Pancreas (tissue), 10 donors: ENCODE results near the gene TNNT1. TPM values are rescaled to one million over a fixed set of nuclear protein-coding genes. Genes with fewer than 3 reads are reported as not detected.

Experiments used
- ATAC-seq, 4 donors: fragments of 200-7000 bp; cut with Tn5 transposase; one replicate each; pipeline versions ENCODE4 v1.8.0 to v1.9.1; 2020; ENCODE audit warnings: mild to moderate bottlenecking in 4 of 4, moderate library complexity in 4 of 4
- DNase-seq, 6 donors: peaks; one replicate each; pipeline ENCODE4 v3.0.0-alpha.2; 2020
- FAIRE-seq: peaks from 2 replicates; lab custom pipeline; 2012; peaks lifted over from hg19 to GRCh38; lab: Jason Lieb, UNC
- H3K27ac ChIP-seq, 4 donors: fragments of 200-600 bp; sonication (generic); 1 replicate in 3 of 4; 2 replicates in 1 of 4; pipeline versions ENCODE4 v1.5.0 to v1.8.0; 2020
- H3K27me3 ChIP-seq, 4 donors: fragments of 200-600 bp; one replicate each; pipeline ENCODE4 v1.8.0; 2021
- H3K36me3 ChIP-seq, 3 donors: fragments of 200-600 bp; sonication (generic) in 1 of 3; one replicate each; pipeline versions ENCODE4 v1.5.0 to v1.8.0; 2020 to 2021
- H3K4me1 ChIP-seq, 3 donors: fragments of 200-600 bp; one replicate each; pipeline ENCODE4 v1.8.0; 2021
- H3K4me3 ChIP-seq, 4 donors: fragments of 200-600 bp; sonication (generic) in 2 of 4; one replicate each; pipeline versions ENCODE4 v1.5.0 to v1.8.0; 2020 to 2021
- H3K9me3 ChIP-seq, 4 donors: fragments of 200-600 bp; one replicate each; pipeline ENCODE4 v1.8.0; 2021
- CTCF ChIP-seq, 4 donors: fragments of 200-600 bp; sonication (generic) in 3 of 4; IDR thresholded peaks; one replicate each; pipeline versions ENCODE4 v1.5.0 to v1.8.0; 2021; ENCODE audit warnings: antibody characterized with exemption in 4 of 4
- WGBS, 2 donors: extraction: QIAGEN DNeasy Blood & Tissue Kit; methylation state at CpG; one replicate each; pipeline ENCODE4 v1.1.7; 2013; 5-methylcytosine and 5-hydroxymethylcytosine counted together
- intact Hi-C, 3 donors: fragments of 100-400 bp; cut with DNase I; formaldehyde crosslinking; loops; one replicate each; pipeline versions ENCODE4 v1.11.1 to v1.14.2; 2022
- polyA plus RNA-seq, 2 donors: library from polyadenylated mRNA; stranded (reverse); fragments of 200-250 nt; gene quantifications; one replicate each; pipeline ENCODE4 v1.2.3, GENCODE V29; 2013
- total RNA-seq, 6 donors: library from RNA; stranded (reverse); fragmentation: NEBNext Ultra II Directional in 4 of 6; extraction: Animal tissue kit (Norgen Biotek cat#: 25700) in 4 of 6; gene quantifications; one replicate each; pipeline versions ENCODE4 v1.2.1 to v1.2.4, GENCODE V29; 2021 to 2023
- donor health status: healthy with polysubstance abuse.
- donor health status: DM: no; HTN: no; CAD: no; lungs with moderate emphysema.
- donor health status: DM: no; HTN: no; CAD: no.
- donor health status: control.
- donor health status: control.
- donor health status: Bipolar disorder and iron deficiency.
- donor health status: DM: yes; HTN: yes; CAD: no.
- donor health status: DM: no; HTN: no; CAD: no.
- donor health status: DM: no; HTN: no; CAD: no.
- donor health status: DM: yes; HTN: yes; CAD: no.

TNNT1 gene
- total and polyA plus RNA-seq, 8 donors = 0.54 to 4.0 TPM; not detected in 6

GRCh38 chr19:55098716-55099556 lies 50.1 kb downstream of the TNNT1 start:
- H3K4me1 ChIP-seq = no peaks in the 10 kb centered on the region
- ATAC-seq (peak in 1 of 4 donors; percentile 59), DNase-seq (peak in 2 of 6 donors; percentile 21 to 67), FAIRE-seq (no peak)
- H3K27me3 ChIP-seq = no peaks in the 10 kb centered on the region
- peaks cover 0 to 13% (median 4%) of the 10 kb centered on the region in 3 donors for H3K36me3 ChIP-seq
- no peak for TF ChIP-seq CTCF (IDR thresholded peaks at IDR 0.05)
- H3K9me3 ChIP-seq = no peaks in the 10 kb centered on the region
- no peak overlapping the region for H3K4me3 ChIP-seq
- intact Hi-C loops = no loop called here
- 93 to 94% methylated on average over 24 to 27 of the region's 27 CpGs for WGBS, 2 donors
- no peak overlapping the region for H3K27ac ChIP-seq

- Histone ChIP-seq H3K4me3 (no peak overlapping the region), H3K36me3 (peaks cover 0 to 13% (median 3%) of the 10 kb centered on the region in 3 donors), H3K27me3 (no peaks in the 10 kb centered on the region), H3K9me3 (no peaks in the 10 kb centered on the region), H3K4me1 (no peaks in the 10 kb centered on the region), H3K27ac (no peak overlapping the region)
- DNase-seq (peak in 2 of 6 donors; percentile 12 to 58), FAIRE-seq (no peak), ATAC-seq (peak in 2 of 4 donors; percentile 9 to 54)
- TF ChIP-seq CTCF (IDR thresholded peaks at IDR 0.05) = no peak
- intact Hi-C loops = no loop called here
- 92 to 93% methylated on average over 21 to 23 of the region's 23 CpGs for WGBS, 2 donors
Measured at GRCh38 chr19:55097864-55098715, 50.9 kb downstream of the TNNT1 start.

DNA sequence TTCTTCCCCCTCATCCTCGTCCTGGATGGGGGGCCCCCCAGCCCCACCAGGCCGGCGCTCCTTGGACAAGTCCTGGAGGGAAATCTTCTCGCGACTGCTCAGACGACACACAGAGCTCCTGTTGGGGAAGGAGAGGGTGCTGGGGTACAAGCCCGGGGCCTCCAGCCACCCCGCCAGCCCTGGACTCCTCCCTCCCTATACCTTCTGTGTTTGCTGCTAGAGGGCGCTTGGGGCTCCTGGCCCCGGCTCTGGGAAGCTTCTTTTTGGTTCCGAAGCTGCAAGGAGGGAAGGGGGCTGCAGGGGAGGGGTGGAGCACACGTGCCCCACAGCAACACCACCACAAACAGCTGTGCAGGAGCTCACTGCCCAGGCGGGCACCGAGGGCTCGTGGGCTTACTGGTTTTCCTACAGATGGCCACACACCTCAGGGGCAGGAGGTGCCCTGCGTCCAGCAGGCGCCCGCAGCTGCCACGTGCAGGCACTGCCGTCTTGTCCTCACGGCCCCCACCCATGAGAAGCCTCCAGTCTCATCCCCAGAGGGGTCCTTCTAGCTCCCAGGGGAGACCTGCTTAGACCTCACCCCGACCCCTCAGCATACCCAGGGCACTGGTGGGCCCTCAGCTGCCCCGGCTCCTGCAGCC lies 52.8 kb downstream of the TNNT1 start:
- TF ChIP-seq CTCF (IDR thresholded peaks at IDR 0.05) = no peak
- 90 to 91% methylated on average over 20 to 23 of the region's 23 CpGs for WGBS, 2 donors
- intact Hi-C loops = no loop called here
- H3K36me3 ChIP-seq = peaks cover 0 to 19% (median 6%) of the 10 kb centered on the region in 3 donors
- FAIRE-seq (no peak), DNase-seq (peak in 1 of 6 donors; percentile 58), ATAC-seq (no peak)
- no peaks in the 10 kb centered on the region for H3K9me3 ChIP-seq
- H3K27ac ChIP-seq = no peak overlapping the region
- H3K4me3 ChIP-seq = no peak overlapping the region
- no peaks in the 10 kb centered on the region for H3K27me3 ChIP-seq
- H3K4me1 ChIP-seq = no peaks in the 10 kb centered on the region

- intact Hi-C loops = no loop called here
- Histone ChIP-seq H3K36me3 (peaks cover 0 to 17% (median 6%) of the 10 kb centered on the region in 3 donors), H3K4me3 (no peak overlapping the region), H3K27ac (no peak overlapping the region), H3K4me1 (no peaks in the 10 kb centered on the region), H3K27me3 (no peaks in the 10 kb centered on the region), H3K9me3 (no peaks in the 10 kb centered on the region)
- WGBS, 2 donors = 88 to 91% methylated on average over 23 of the region's 23 CpGs
- FAIRE-seq (no peak), DNase-seq (peak in 1 of 6 donors; percentile 33), ATAC-seq (no peak)
- no peak for TF ChIP-seq CTCF (IDR thresholded peaks at IDR 0.05)
Measured at GRCh38 chr19:55095260-55096060, 53.5 kb downstream of the TNNT1 start.
